ENCODE measurements around the gene CACNA2D4.

CACNA2D4 gene

GRCh38 chr12:1852076-1852475, 66.4 kb downstream of the CACNA2D4 start:
- Histone ChIP-seq H3K27ac (ENCODE audit: low read depth, low read length) (no peak overlapping the region), H3K9me3 (ENCODE audit: control insufficient read depth, insufficient read depth, low read depth, low read length) (peaks cover 28% of the 10 kb centered on the region; the same call in 1 of the 2 replicates), H3K27me3 (ENCODE audit: control insufficient read depth, insufficient read depth, low read length) (no peaks in the 10 kb centered on the region), H3K4me1 (ENCODE audit: control insufficient read depth, insufficient read depth, low read length) (no peaks in the 10 kb centered on the region; the same call in 1 of the 2 replicates), H3K9ac (ENCODE audit: low read length) (no peak overlapping the region), H3K4me3 (ENCODE audit: low read depth, low read length) (no peak overlapping the region), H3K36me3 (ENCODE audit: control insufficient read depth, insufficient read depth, low read length) (no peaks in the 10 kb centered on the region)

- Histone ChIP-seq H3K9ac (ENCODE audit: low read length) (no peak overlapping the region), H3K4me3 (ENCODE audit: low read depth, low read length) (no peak overlapping the region), H3K27me3 (ENCODE audit: control insufficient read depth, insufficient read depth, low read length) (no peaks in the 10 kb centered on the region), H3K36me3 (ENCODE audit: control insufficient read depth, insufficient read depth, low read length) (no peaks in the 10 kb centered on the region), H3K27ac (ENCODE audit: low read depth, low read length) (no peak overlapping the region), H3K4me1 (ENCODE audit: control insufficient read depth, insufficient read depth, low read length) (no peaks in the 10 kb centered on the region; the same call in 1 of the 2 replicates), H3K9me3 (ENCODE audit: control insufficient read depth, insufficient read depth, low read depth, low read length) (peaks cover 20% of the 10 kb centered on the region; the same call in 1 of the 2 replicates)
Observed at GRCh38 chr12:1851151-1851701, 67.2 kb downstream of the CACNA2D4 start.

GRCh38 chr12:1848745-1849144, 69.7 kb downstream of the CACNA2D4 start:
- Histone ChIP-seq H3K36me3 (ENCODE audit: control insufficient read depth, insufficient read depth, low read length) (no peaks in the 10 kb centered on the region), H3K27ac (ENCODE audit: low read depth, low read length) (no peak overlapping the region), H3K4me3 (ENCODE audit: low read depth, low read length) (no peak overlapping the region), H3K9ac (ENCODE audit: low read length) (no peak overlapping the region), H3K27me3 (ENCODE audit: control insufficient read depth, insufficient read depth, low read length) (peaks cover 2% of the 10 kb centered on the region; the same call in 1 of the 2 replicates), H3K4me1 (ENCODE audit: control insufficient read depth, insufficient read depth, low read length) (peaks cover 11% of the 10 kb centered on the region; the same call in 1 of the 2 replicates), H3K9me3 (ENCODE audit: control insufficient read depth, insufficient read depth, low read depth, low read length) (no peaks in the 10 kb centered on the region; the same call in 1 of the 2 replicates)

GRCh38 chr12:1848146-1848545, 70.3 kb downstream of the CACNA2D4 start:
- Histone ChIP-seq H3K4me3 (ENCODE audit: low read depth, low read length) (no peak overlapping the region), H3K9ac (ENCODE audit: low read length) (no peak overlapping the region), H3K36me3 (ENCODE audit: control insufficient read depth, insufficient read depth, low read length) (no peaks in the 10 kb centered on the region), H3K27me3 (ENCODE audit: control insufficient read depth, insufficient read depth, low read length) (peaks cover 2% of the 10 kb centered on the region; the same call in 1 of the 2 replicates), H3K27ac (ENCODE audit: low read depth, low read length) (no peak overlapping the region), H3K4me1 (ENCODE audit: control insufficient read depth, insufficient read depth, low read length) (peaks cover 11% of the 10 kb centered on the region; the same call in 1 of the 2 replicates), H3K9me3 (ENCODE audit: control insufficient read depth, insufficient read depth, low read depth, low read length) (no peaks in the 10 kb centered on the region)

- H3K4me3 ChIP-seq (ENCODE audit: low read depth, low read length) = no peak overlapping the region
- H3K9ac ChIP-seq (ENCODE audit: low read length) = no peak overlapping the region
- peaks cover 11% of the 10 kb centered on the region; the same call in 1 of the 2 replicates for H3K4me1 ChIP-seq (ENCODE audit: control insufficient read depth, insufficient read depth, low read length)
- H3K36me3 ChIP-seq (ENCODE audit: control insufficient read depth, insufficient read depth, low read length) = no peaks in the 10 kb centered on the region
- no peaks in the 10 kb centered on the region for H3K9me3 ChIP-seq (ENCODE audit: control insufficient read depth, insufficient read depth, low read depth, low read length)
- peaks cover 2% of the 10 kb centered on the region; the same call in 1 of the 2 replicates for H3K27me3 ChIP-seq (ENCODE audit: control insufficient read depth, insufficient read depth, low read length)
- H3K27ac ChIP-seq (ENCODE audit: low read depth, low read length) = no peak overlapping the region
Observed at GRCh38 chr12:1847411-1847810, 71.0 kb downstream of the CACNA2D4 start.

- peaks cover 2% of the 10 kb centered on the region; the same call in 1 of the 2 replicates for H3K27me3 ChIP-seq (ENCODE audit: control insufficient read depth, insufficient read depth, low read length)
- no peak overlapping the region for H3K4me3 ChIP-seq (ENCODE audit: low read depth, low read length)
- H3K36me3 ChIP-seq (ENCODE audit: control insufficient read depth, insufficient read depth, low read length) = no peaks in the 10 kb centered on the region
- no peaks in the 10 kb centered on the region for H3K9me3 ChIP-seq (ENCODE audit: control insufficient read depth, insufficient read depth, low read depth, low read length)
- H3K27ac ChIP-seq (ENCODE audit: low read depth, low read length) = no peak overlapping the region
- peaks cover 11% of the 10 kb centered on the region; the same call in 1 of the 2 replicates for H3K4me1 ChIP-seq (ENCODE audit: control insufficient read depth, insufficient read depth, low read length)
- no peak overlapping the region for H3K9ac ChIP-seq (ENCODE audit: low read length)
Observed at GRCh38 chr12:1846421-1847405, 71.7 kb downstream of the CACNA2D4 start.

- H3K27me3 ChIP-seq (ENCODE audit: control insufficient read depth, insufficient read depth, low read length) = peaks cover 2% of the 10 kb centered on the region; the same call in 1 of the 2 replicates
- no peaks in the 10 kb centered on the region for H3K36me3 ChIP-seq (ENCODE audit: control insufficient read depth, insufficient read depth, low read length)
- peaks cover 13% of the 10 kb centered on the region; the same call in 1 of the 2 replicates for H3K4me1 ChIP-seq (ENCODE audit: control insufficient read depth, insufficient read depth, low read length)
- no peak overlapping the region for H3K27ac ChIP-seq (ENCODE audit: low read depth, low read length)
- no peak overlapping the region for H3K9ac ChIP-seq (ENCODE audit: low read length)
- no peak overlapping the region for H3K4me3 ChIP-seq (ENCODE audit: low read depth, low read length)
- H3K9me3 ChIP-seq (ENCODE audit: control insufficient read depth, insufficient read depth, low read depth, low read length) = no peaks in the 10 kb centered on the region
Observed at GRCh38 chr12:1845886-1846285, 72.6 kb downstream of the CACNA2D4 start.

- no peak overlapping the region for H3K9ac ChIP-seq (ENCODE audit: low read length)
Observed at GRCh38 chr12:1845427-1845826, 73.0 kb downstream of the CACNA2D4 start.

GRCh38 chr12:1844661-1845409, 73.6 kb downstream of the CACNA2D4 start:
- Histone ChIP-seq H3K9me3 (ENCODE audit: control insufficient read depth, insufficient read depth, low read depth, low read length) (no peaks in the 10 kb centered on the region), H3K4me3 (ENCODE audit: low read depth, low read length) (no peak overlapping the region), H3K9ac (ENCODE audit: low read length) (no peak overlapping the region), H3K4me1 (ENCODE audit: control insufficient read depth, insufficient read depth, low read length) (peaks cover 21% of the 10 kb centered on the region), H3K27me3 (ENCODE audit: control insufficient read depth, insufficient read depth, low read length) (peaks cover 2% of the 10 kb centered on the region; the same call in 1 of the 2 replicates), H3K27ac (ENCODE audit: low read depth, low read length) (no peak overlapping the region), H3K36me3 (ENCODE audit: control insufficient read depth, insufficient read depth, low read length) (no peaks in the 10 kb centered on the region)

More at GRCh38 chr12:1845427-1845826, 73.0 kb downstream of the CACNA2D4 start:
- no peak overlapping the region for H3K27ac ChIP-seq (ENCODE audit: low read depth, low read length)
- H3K4me3 ChIP-seq (ENCODE audit: low read depth, low read length) = no peak overlapping the region
- no peaks in the 10 kb centered on the region for H3K36me3 ChIP-seq (ENCODE audit: control insufficient read depth, insufficient read depth, low read length)
- peaks cover 18% of the 10 kb centered on the region for H3K4me1 ChIP-seq (ENCODE audit: control insufficient read depth, insufficient read depth, low read length)
- peaks cover 2% of the 10 kb centered on the region; the same call in 1 of the 2 replicates for H3K27me3 ChIP-seq (ENCODE audit: control insufficient read depth, insufficient read depth, low read length)
- H3K9me3 ChIP-seq (ENCODE audit: control insufficient read depth, insufficient read depth, low read depth, low read length) = no peaks in the 10 kb centered on the region

GRCh38 chr12:1844223-1844622, 74.2 kb downstream of the CACNA2D4 start:
- H3K36me3 ChIP-seq (ENCODE audit: control insufficient read depth, insufficient read depth, low read length) = no peaks in the 10 kb centered on the region
- peaks cover 21% of the 10 kb centered on the region for H3K4me1 ChIP-seq (ENCODE audit: control insufficient read depth, insufficient read depth, low read length)
- H3K4me3 ChIP-seq (ENCODE audit: low read depth, low read length) = no peak overlapping the region
- H3K9ac ChIP-seq (ENCODE audit: low read length) = no peak overlapping the region
- H3K27me3 ChIP-seq (ENCODE audit: control insufficient read depth, insufficient read depth, low read length) = peaks cover 2% of the 10 kb centered on the region; the same call in 1 of the 2 replicates
- H3K9me3 ChIP-seq (ENCODE audit: control insufficient read depth, insufficient read depth, low read depth, low read length) = no peaks in the 10 kb centered on the region
- no peak overlapping the region for H3K27ac ChIP-seq (ENCODE audit: low read depth, low read length)

Measured in HUES6 (cell line).